HG02678 (cell line): ENCODE data around the gene DEF6.

Source experiments
- ATAC-seq: cut with Tn5 transposase; IDR thresholded peaks from one replicate; pipeline ENCODE4 v1.9.1; 2021; ENCODE audit warnings: mild to moderate bottlenecking, moderate library complexity; ENCODE audit not compliant: unreplicated experiment

Gene DEF6

DNA sequence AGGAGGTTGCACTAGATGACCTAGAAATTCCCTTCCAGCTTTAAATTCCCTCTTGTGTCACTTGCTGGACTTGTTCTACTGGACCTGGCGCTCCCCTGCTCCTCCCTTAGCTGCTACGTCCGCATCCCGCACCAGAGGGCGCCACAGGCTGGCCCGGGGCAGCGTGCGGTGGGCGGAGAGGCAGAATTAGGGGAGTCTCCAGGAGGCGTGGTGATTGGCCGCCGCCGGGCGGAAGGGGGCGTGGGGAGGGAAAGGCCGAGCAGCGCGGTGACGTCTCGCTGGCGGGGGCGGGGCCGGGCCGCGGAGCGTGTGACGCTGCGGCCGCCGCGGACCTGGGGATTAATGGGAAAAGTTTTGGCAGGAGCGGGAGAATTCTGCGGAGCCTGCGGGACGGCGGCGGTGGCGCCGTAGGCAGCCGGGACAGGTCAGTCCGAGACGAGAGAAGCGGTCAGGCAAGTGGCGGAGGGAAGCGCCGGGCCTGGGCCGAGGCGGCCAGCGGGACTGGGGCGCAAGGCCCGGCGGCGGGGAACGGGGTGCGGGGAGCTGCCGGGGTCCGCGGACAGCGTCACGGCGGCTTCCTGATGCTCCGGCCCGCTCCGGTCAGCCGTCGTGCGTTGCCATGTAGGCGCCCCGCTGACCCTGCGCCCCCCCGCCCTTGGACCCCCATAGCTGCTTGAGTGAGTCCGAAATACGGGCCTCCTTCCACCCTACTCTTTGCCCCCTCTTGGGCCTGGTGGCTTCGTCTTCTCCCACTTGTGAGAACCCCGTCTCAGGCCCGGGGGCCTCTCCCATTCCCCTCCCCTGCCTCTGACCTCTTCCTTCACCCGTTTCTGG lies 44.9 kb downstream of the DEF6 start, which contains the start of gene PPARD:
TSS of gene PPARD (plus strand) at position 301 of the 834 bp plus-strand sequence. CDS start 68,530 bp downstream, outside the sequence.
- peak; percentile 97 for ATAC-seq

- ATAC-seq, result no peak
Observed at GRCh38 chr6:35343092-35343834, 45.6 kb downstream of the DEF6 start.

DNA sequence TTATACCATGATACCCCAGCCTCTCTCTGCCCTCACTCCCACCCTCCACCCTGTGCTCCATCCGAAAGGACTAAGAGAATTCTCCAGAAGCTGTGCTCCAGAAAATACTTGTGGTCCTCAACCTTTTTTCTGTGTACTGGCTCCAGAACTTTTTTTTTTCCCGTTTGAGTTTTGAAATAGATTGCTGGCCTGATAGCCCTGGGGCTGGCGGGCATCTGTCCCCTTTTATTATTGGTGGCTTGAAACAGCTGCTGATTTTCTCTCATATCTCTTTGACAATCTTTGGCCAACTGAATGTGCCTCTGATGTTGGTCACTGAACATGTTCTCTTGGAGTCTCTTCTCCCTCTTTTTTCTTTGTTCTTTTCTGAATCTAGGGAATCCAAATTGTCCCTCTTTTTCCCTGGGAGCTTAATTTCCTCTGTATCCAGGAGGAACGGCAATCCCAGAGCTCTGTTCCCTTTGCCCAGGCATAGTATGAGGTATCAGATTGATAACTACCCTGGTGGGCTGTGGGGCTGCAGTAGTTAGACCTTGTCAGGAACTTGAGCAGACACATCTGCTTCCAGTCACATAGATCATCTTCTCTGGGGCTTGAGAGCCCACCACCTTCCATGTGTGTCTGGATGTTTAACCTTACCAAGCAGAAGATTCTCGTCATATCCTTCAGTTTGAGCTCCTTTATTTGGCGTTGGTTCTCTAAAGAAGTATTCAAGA lies 46.4 kb downstream of the DEF6 start:
- ATAC-seq, result no peak

DNA sequence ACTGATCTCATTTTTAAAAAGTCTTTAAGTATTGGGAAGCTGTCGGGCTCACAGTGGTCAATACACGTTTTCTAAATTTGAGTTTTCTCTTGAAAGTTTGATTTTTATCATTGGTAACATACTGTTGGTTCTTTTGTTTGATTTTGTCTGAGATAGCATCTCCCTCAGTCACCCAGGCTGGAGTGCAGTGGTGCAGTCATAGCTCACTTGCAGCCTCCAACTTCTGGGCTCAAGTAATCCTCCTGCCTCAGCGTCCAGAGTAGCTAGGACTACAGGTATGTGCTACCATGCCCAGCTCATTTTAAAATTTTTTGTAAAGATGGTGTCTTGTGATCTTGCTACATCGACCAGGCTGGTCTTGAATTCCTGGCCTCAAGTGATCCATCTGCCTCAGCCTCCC lies 53.8 kb downstream of the DEF6 start:
- ATAC-seq, result no peak

DNA sequence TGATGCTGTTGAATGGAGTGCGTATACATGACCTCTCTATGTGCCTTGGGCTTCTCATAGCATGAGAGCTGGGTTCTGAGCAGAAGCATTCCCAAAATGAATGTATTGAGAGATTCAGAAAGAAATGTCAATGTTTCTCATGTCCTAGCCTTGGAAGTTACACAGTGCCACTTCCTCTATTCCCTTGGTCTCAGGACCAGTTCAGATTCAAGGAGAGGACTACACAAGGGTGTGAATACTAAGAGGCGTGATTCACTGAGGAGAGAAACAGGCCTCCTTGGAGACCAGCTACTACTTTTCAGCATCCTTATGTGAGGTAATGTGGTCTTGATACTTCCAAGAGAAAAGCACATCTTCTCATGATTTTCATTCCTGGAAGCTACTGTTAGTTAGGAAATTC lies 55.1 kb downstream of the DEF6 start:
- no peak for ATAC-seq

- ATAC-seq, result no peak
Observed at GRCh38 chr6:35354361-35355135, 56.9 kb downstream of the DEF6 start.

GRCh38 chr6:35356391-35356790 lies 58.8 kb downstream of the DEF6 start:
- no peak for ATAC-seq

DNA sequence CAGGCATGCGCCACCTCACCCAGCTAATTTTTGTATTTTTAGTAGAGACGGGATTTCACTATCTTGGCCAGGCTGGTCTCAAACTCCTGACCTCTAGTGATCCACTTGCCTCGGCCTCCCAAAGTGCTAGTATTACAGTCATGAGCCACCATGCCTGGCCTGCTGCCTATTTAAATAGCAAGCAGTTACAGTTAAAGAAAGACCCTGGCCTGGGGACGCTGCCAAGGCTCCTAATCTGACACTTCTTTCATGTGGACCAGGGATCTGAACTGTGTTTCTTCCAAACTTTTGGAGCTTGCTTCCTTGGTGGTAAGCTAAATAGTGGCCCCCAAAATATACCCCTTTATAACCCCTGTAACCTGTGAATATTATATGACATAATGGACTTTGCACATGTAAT lies 60.1 kb downstream of the DEF6 start:
- no peak for ATAC-seq

- ATAC-seq, result no peak
Observed at GRCh38 chr6:35358086-35358485, 60.5 kb downstream of the DEF6 start.

- ATAC-seq, result no peak
Observed at GRCh38 chr6:35359346-35359743, 61.7 kb downstream of the DEF6 start.

- ATAC-seq, result no peak
Observed at GRCh38 chr6:35359744-35360348, 62.2 kb downstream of the DEF6 start.

DNA sequence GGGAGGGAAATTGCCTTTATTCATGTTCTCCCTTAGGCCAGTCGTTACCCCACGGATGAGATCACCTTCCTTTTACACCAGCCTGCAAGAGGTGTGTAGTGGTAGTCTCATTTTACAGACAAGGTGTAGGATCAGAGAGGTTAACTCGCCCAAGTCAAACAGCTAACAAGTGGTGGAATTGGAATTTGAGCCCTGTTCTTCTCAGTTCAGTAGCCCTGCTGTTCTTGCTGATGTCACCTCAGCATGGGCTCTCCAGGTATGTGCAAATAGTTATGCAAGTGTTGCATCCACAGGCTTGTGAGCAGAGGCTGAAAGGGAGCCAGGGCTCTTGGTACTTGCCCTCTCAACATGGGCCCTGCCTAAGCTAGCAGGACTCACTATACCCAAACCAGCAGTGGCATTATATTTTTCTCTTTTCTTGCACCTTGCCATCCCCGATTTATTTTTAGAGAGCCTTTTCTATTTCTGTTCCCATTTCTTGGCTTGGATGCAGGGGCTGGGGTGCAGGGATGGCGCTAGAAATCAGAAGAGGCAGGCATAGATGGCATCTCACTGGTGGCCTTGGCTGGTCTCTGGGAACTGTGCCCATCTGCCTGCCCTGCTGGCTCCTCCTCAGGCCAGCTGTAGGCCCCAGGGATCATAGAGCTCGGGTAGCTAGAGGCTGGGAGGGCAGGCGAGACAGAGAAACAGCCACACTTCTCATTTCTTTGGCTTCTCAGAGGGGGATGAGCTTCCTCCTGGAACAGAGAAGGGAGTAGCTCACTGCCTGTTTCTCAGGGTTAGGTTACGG lies 62.9 kb downstream of the DEF6 start:
- ATAC-seq, result no peak

- ATAC-seq, result no peak
Observed at GRCh38 chr6:35362200-35362599, 64.6 kb downstream of the DEF6 start.

DNA sequence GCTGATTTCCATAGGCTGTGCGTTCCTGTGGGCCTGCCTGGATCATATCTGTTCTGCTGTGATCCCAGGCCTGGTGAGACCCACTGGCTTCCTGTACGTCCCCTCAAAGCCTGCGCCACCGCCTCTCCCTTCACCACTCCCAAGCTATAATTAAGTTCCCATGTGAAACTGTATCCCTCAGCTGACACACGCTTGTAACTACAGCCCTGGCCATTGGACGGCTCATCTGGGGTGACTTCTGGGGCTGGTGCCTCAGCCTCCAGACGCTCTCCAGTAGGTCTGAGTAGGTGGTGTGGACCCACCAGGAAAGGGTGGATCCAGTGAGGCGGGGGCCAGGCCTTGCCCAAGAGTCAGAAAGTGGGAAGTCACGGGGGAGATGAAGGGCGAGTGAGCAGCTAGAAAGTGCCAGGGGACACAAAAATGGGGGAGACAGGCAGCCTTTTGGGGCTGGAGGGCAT lies 65.7 kb downstream of the DEF6 start:
- no peak for ATAC-seq

DNA sequence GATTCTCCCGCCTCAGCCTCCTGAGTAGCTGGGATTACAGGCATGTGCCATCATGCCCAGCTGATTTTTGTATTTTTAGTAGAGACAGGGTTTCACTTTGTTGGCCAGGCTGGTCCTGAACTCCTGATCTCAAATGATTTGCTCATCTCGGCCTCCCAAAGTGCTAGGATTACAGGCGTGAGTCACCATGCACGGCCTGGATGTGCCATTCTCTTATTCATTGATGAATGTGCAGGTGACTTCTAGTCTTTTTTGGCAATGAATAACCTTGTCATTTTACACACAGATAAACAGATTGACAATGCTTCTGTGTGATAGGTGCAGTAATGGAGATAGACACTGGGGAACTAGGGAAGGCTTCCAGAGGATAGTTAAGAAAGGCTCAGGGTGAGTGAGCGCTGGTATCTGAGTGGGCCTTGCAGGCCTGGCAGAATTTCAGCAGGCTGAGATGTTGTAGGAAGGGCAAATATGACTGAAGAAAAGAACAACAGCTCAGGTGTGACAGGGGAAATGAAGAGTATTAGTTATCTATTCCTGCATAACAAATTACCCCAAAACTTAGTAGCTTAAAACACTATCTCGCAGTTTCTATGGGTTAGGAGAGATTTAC lies 68.1 kb downstream of the DEF6 start:
- no peak for ATAC-seq

- no peak for ATAC-seq
Observed at GRCh38 chr6:35366204-35366596, 68.6 kb downstream of the DEF6 start.

DNA sequence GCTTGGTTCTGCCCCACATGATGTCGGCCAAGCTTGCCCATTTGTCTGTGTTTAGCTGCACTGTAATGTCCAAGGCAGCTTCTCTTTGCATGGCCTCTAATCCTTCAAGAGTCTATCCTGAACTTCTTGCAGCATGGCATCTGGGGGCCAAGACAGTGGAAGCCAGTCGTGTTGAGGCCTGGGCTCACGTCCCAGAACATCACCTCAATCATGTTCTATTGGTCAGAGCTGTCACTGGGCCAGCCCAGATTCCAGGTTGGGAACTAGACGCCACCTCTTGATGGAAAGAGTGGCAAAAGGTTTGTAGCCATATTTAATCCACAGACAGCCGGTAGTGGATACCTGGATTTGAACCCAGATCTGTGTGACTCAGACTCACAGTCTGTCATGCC lies 70.0 kb downstream of the DEF6 start:
- ATAC-seq, result no peak

DNA sequence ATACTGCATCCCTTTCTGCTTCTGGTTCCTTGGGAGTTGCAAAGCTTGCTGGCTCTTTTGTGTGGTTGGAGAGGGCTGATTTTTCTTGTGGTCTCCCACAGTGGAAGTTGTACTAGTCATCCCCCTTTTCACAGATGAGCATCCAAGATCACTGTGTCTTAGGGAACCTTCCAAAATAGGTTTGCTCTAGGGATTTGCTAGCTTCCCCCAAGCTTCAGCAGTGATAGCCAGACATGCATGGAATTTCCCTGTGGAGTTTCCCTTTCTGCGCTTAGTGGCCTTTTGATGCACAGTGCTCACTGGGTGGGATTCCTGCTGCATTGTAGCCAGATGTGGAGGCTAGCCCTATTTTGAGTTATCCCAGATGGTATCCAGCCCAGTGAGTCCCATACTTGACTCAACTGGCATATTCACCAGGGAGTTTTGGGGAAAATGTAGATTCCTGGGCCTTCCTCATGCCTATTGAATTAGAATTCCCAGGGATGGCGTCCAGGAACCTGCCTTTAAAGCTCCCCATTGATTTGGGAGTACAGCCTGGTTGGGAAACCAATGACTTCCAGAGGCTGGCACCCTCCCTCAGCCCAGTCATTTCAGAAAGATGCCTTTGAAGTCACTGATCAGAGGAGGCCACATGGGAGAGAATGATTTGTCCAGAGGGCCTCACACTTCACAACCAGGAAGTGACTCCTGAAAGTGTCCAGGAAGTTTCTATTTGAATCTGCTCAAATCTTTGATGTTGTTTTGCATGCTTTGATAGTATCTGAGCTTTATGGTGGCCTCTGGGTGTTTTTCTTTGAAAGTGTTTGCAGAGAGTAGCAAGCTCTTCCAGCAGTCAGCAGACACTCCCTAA lies 70.6 kb downstream of the DEF6 start:
- ATAC-seq, result no peak
